DLD1 (cell line): ENCODE data around the gene KPNA1.
"Not testable (repeated sequence)": the region's sequence is repeated elsewhere in the genome, so short reads cannot be mapped to it uniquely, and the experiment has no call there.

Experiments
- in situ Hi-C: cut with HindIII; loops from 2 replicates; pipeline ENCODE4 v1.10.0; 2017; ENCODE audit warnings: low sequenced_read_pairs

The KPNA1 gene

GRCh38 chr3:122481390-122481789 is 33.3 kb downstream of the KPNA1 start:
- in situ Hi-C loops = no loop called here

- in situ Hi-C loops = no loop called here
Observed at GRCh38 chr3:122476532-122476931, 38.2 kb downstream of the KPNA1 start.

GRCh38 chr3:122475316-122475715 is 39.4 kb downstream of the KPNA1 start:
- in situ Hi-C loops = no loop called here

GRCh38 chr3:122469659-122470058 is 45.1 kb downstream of the KPNA1 start:
- in situ Hi-C loops = no loop called here

- in situ Hi-C loops = no loop called here
Observed at GRCh38 chr3:122468896-122469533, 45.7 kb downstream of the KPNA1 start.

- in situ Hi-C loops = no loop called here
Observed at GRCh38 chr3:122466701-122467240, 48.0 kb downstream of the KPNA1 start.

- in situ Hi-C loops = no loop called here
Observed at GRCh38 chr3:122464659-122465058, 50.1 kb downstream of the KPNA1 start.

- in situ Hi-C loops = no loop called here
Observed at GRCh38 chr3:122462406-122462805, 52.3 kb downstream of the KPNA1 start.

- in situ Hi-C loops = no loop called here
Observed at GRCh38 chr3:122461806-122462205, 52.9 kb downstream of the KPNA1 start.

GRCh38 chr3:122458992-122459391 is 55.7 kb downstream of the KPNA1 start:
- in situ Hi-C loops = no loop called here

GRCh38 chr3:122457706-122458105 is 57.0 kb downstream of the KPNA1 start:
- in situ Hi-C loops = no loop called here

- in situ Hi-C loops = no loop called here
Observed at GRCh38 chr3:122456074-122456473, 58.7 kb downstream of the KPNA1 start.

- in situ Hi-C loops = no loop called here
Observed at GRCh38 chr3:122451371-122451770, 63.4 kb downstream of the KPNA1 start.

GRCh38 chr3:122448218-122448617 is 66.5 kb downstream of the KPNA1 start:
- in situ Hi-C loops = not testable (repeated sequence)

- in situ Hi-C loops = not testable (repeated sequence)
Observed at GRCh38 chr3:122444491-122444887, 70.2 kb downstream of the KPNA1 start.

GRCh38 chr3:122443762-122444490 is 70.8 kb downstream of the KPNA1 start:
- in situ Hi-C loops = not testable (repeated sequence)

GRCh38 chr3:122443090-122443489 is 71.6 kb downstream of the KPNA1 start:
- in situ Hi-C loops = no loop called here

- in situ Hi-C loops = no loop called here
Observed at GRCh38 chr3:122435950-122436349, 78.8 kb downstream of the KPNA1 start.

- in situ Hi-C loops = no loop called here
Observed at GRCh38 chr3:122430371-122430770, 84.4 kb downstream of the KPNA1 start.

- in situ Hi-C loops = no loop called here
Observed at GRCh38 chr3:122427857-122428471, 86.8 kb downstream of the KPNA1 start.

- in situ Hi-C loops = no loop called here
Observed at GRCh38 chr3:122421836-122422235, 92.9 kb downstream of the KPNA1 start.

- in situ Hi-C loops = no loop called here
Observed at GRCh38 chr3:122421101-122421500, 93.6 kb downstream of the KPNA1 start.
